Ascending aorta (tissue), 2 donors: Measurements from ENCODE around the gene NAT16. TPM values are rescaled to one million over a fixed set of nuclear protein-coding genes. Genes with fewer than 3 reads are reported as not detected.

Experiments used
- DNase-seq, 2 donors: peaks; one replicate each; pipeline ENCODE4 v3.0.0-alpha.2; 2019; ENCODE audit warnings: low spot score in 2 of 2
- H3K27ac ChIP-seq, 2 donors: fragments of 200-600 bp; sonication (generic); one replicate each; pipeline ENCODE4 v1.5.1; 2016 to 2017; ENCODE audit warnings: mild to moderate bottlenecking in 1 of 2
- H3K27me3 ChIP-seq: fragments of 200-600 bp; sonication (generic); one replicate; pipeline ENCODE4 v1.5.1; 2017
- H3K36me3 ChIP-seq, 2 donors: fragments of 200-600 bp; sonication (generic); one replicate each; pipeline ENCODE4 v1.5.1; 2016
- H3K4me1 ChIP-seq, 2 donors: fragments of 200-600 bp; sonication (generic); one replicate each; pipeline ENCODE4 v1.5.1; 2016 to 2017; ENCODE audit warnings: mild to moderate bottlenecking in 1 of 2
- H3K4me3 ChIP-seq, 2 donors: fragments of 200-600 bp; sonication (generic); one replicate each; pipeline ENCODE4 v1.5.1; 2016 to 2017; ENCODE audit warnings: mild to moderate bottlenecking in 1 of 2
- H3K9me3 ChIP-seq, 2 donors: fragments of 200-600 bp; sonication (generic); one replicate each; pipeline ENCODE4 v1.5.1; 2016
- CTCF ChIP-seq, 3 experiments: fragments of 200-600 bp in 2 of 3; fragments of 450-650 bp in 1 of 3; sonication (generic) in 2 of 3; IDR thresholded peaks; one replicate each; pipeline ENCODE4 v1.5.1; 2016 to 2019; ENCODE audit warnings: antibody characterized with exemption in 3 of 3, mild to moderate bottlenecking in 1 of 3, moderate library complexity in 1 of 3
- intact Hi-C: fragments of 100-400 bp; cut with DNase I; formaldehyde crosslinking; loops from one replicate; pipeline ENCODE4 v1.15.1; 2023
- total RNA-seq: library from RNA; depleted of rRNA; stranded (reverse); fragments of >200 nt; gene quantifications from one replicate; pipeline ENCODE4 v1.1.0, GENCODE V29; 2016

Gene NAT16
- total RNA-seq, 1 donor from 2014 or later: not detected

GRCh38 chr7:101163279-101164070 is 16.6 kb downstream of the NAT16 start:
- Histone ChIP-seq H3K9me3 (no peaks in the 10 kb centered on the region), H3K27me3 (peaks cover 39% of the 10 kb centered on the region), H3K4me3 (peak overlapping the region; percentile 49 to 58), H3K4me1 (peaks cover 25 to 31% of the 10 kb centered on the region in 2 donors), H3K27ac (no peak overlapping the region), H3K36me3 (peaks cover 8 to 20% of the 10 kb centered on the region in 2 donors)
- intact Hi-C loops: no loop called here
- no peak for TF ChIP-seq CTCF (IDR thresholded peaks at IDR 0.05)
- no peak for DNase-seq

GRCh38 chr7:101162551-101163278 is 17.4 kb downstream of the NAT16 start:
- no peak for DNase-seq
- Histone ChIP-seq H3K4me3 (peak overlapping the region; percentile 49 to 58), H3K27ac (no peak overlapping the region), H3K4me1 (peaks cover 25 to 31% of the 10 kb centered on the region in 2 donors), H3K36me3 (peaks cover 8 to 28% of the 10 kb centered on the region in 2 donors), H3K9me3 (no peaks in the 10 kb centered on the region), H3K27me3 (peaks cover 39% of the 10 kb centered on the region)
- intact Hi-C loops: no loop called here
- no peak for TF ChIP-seq CTCF (IDR thresholded peaks at IDR 0.05)

- Histone ChIP-seq H3K36me3 (peaks cover 8 to 36% of the 10 kb centered on the region in 2 donors), H3K4me1 (peaks cover 25 to 31% of the 10 kb centered on the region in 2 donors), H3K9me3 (no peaks in the 10 kb centered on the region), H3K27me3 (peaks cover 39% of the 10 kb centered on the region), H3K27ac (no peak overlapping the region), H3K4me3 (no peak overlapping the region)
- intact Hi-C loops: no loop called here
- TF ChIP-seq CTCF (IDR thresholded peaks at IDR 0.05): no peak
- no peak for DNase-seq
These were observed 18.2 kb downstream of the NAT16 start for GRCh38 chr7:101161692-101162471.

- no peak overlapping the region for H3K4me3 ChIP-seq
- intact Hi-C loops: no loop called here
- H3K27me3 ChIP-seq: peaks cover 32% of the 10 kb centered on the region
- no peak for DNase-seq
- H3K27ac ChIP-seq: no peak overlapping the region
- H3K4me1 ChIP-seq: peaks cover 23 to 30% of the 10 kb centered on the region in 2 donors
- no peaks in the 10 kb centered on the region for H3K9me3 ChIP-seq
- H3K36me3 ChIP-seq: peaks cover 8 to 37% of the 10 kb centered on the region in 2 donors
- no peak for TF ChIP-seq CTCF (IDR thresholded peaks at IDR 0.05)
These were observed 19.2 kb downstream of the NAT16 start for GRCh38 chr7:101160910-101161309.
